HG03103 (cell line): ENCODE data around the gene TUB.

ENCODE experiments used
- ATAC-seq: cut with Tn5 transposase; IDR thresholded peaks from one replicate; pipeline ENCODE4 v1.9.1; 2021; ENCODE audit warnings: low read depth; ENCODE audit not compliant: unreplicated experiment

Gene TUB

GRCh38 chr11:8045839-8046238 is 35.2 kb upstream of the TUB start:
- ATAC-seq = no peak

GRCh38 chr11:8047382-8047781 is 33.6 kb upstream of the TUB start:
- no peak for ATAC-seq

- ATAC-seq = no peak
These were observed 31.9 kb upstream of the TUB start for GRCh38 chr11:8049084-8049483.

GRCh38 chr11:8055091-8055835 is 25.7 kb upstream of the TUB start:
- no peak for ATAC-seq

- ATAC-seq = no peak
These were observed 25.0 kb upstream of the TUB start for GRCh38 chr11:8055836-8056526.

GRCh38 chr11:8056810-8057463 is 24.1 kb upstream of the TUB start:
- ATAC-seq = no peak

- no peak for ATAC-seq
These were observed 22.8 kb upstream of the TUB start for GRCh38 chr11:8058216-8058615.

- ATAC-seq = no peak
These were observed 22.0 kb upstream of the TUB start for GRCh38 chr11:8059030-8059429.

- ATAC-seq = no peak
These were observed 21.4 kb upstream of the TUB start for GRCh38 chr11:8059571-8060011.

- ATAC-seq = no peak
These were observed 20.8 kb upstream of the TUB start for GRCh38 chr11:8060146-8060719.

GRCh38 chr11:8060801-8061554 is 20.0 kb upstream of the TUB start:
- ATAC-seq = no peak

GRCh38 chr11:8061555-8062428 is 19.2 kb upstream of the TUB start:
- no peak for ATAC-seq

GRCh38 chr11:8062781-8063257 is 18.2 kb upstream of the TUB start:
- ATAC-seq = no peak

- no peak for ATAC-seq
These were observed 17.7 kb upstream of the TUB start for GRCh38 chr11:8063324-8063723.

- ATAC-seq = no peak
These were observed 16.0 kb upstream of the TUB start for GRCh38 chr11:8065031-8065430.

- no peak for ATAC-seq
These were observed 14.7 kb upstream of the TUB start for GRCh38 chr11:8066036-8066910.

GRCh38 chr11:8066911-8067455 is 14.0 kb upstream of the TUB start:
- ATAC-seq = no peak

- ATAC-seq = no peak
These were observed 13.5 kb upstream of the TUB start for GRCh38 chr11:8067567-8067928.
